ENCODE measurements around the gene CPM.
"Not testable (repeated sequence)": the region's sequence is repeated elsewhere in the genome, so short reads cannot be mapped to it uniquely, and the experiment has no call there.

CPM gene

DNA sequence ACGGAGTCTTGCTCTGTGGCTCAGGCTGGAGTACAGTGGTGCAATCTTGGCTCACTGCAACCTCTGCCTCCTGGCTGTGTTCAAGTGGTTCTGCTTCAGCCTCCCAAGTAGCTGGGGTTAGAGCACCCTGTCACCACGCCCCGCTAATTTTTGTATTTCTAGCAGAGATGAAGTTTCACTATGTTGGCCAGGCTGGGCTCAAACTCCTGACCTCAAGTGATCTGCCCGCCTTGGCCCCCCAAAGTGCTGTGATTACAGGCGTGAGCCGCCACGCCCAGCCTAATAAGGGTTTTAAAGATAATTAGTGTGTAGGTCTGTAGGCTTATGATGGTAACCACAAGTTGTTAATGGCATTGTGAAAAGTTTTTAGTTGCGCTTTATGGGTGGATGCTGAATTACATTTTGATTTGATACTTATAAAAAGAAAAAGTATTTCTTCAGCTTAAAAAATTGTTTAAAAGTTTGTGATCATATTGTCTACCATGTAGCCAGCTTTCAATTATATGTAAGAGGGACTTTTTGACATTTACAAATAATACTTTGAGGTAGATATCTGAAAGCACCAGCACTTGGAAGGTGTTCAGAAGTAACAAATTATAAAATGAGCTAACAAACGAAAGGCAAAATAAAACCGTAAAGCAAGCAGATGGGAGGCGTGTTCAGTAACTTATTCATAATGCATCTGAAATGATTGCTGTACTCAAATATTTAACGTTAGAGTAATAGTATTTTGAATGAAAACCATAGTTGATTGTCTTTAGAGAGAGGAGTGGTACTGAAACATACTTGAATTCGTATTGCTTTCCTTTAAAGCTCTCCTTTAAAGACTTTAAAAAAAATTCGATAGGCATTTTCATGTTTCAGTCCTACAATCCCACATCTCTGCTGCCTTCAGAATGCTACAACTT lies 87.9 kb downstream of the CPM start:
- ATAC-seq, result no peak

DNA sequence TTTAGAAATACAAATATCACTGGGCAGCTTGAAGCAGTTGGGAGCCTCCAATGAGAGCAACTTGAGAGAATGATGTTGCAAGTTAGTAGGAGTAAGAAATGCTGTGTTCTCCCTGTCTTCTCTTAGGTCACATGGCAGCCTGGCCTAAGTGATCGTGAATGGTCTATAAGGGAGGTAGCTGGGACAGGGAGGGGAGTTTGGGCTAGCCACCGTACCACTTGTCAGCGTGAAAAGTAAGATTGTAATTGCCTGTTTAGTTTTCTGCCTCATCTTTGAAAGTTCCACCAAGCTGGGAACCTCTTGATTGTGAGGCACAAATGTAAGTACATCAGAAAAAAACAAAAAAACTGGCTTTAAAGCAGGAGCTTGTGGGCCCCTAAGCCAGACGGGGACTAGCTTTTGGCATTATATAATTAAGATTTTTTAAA lies 88.6 kb downstream of the CPM start:
- no peak for ATAC-seq

DNA sequence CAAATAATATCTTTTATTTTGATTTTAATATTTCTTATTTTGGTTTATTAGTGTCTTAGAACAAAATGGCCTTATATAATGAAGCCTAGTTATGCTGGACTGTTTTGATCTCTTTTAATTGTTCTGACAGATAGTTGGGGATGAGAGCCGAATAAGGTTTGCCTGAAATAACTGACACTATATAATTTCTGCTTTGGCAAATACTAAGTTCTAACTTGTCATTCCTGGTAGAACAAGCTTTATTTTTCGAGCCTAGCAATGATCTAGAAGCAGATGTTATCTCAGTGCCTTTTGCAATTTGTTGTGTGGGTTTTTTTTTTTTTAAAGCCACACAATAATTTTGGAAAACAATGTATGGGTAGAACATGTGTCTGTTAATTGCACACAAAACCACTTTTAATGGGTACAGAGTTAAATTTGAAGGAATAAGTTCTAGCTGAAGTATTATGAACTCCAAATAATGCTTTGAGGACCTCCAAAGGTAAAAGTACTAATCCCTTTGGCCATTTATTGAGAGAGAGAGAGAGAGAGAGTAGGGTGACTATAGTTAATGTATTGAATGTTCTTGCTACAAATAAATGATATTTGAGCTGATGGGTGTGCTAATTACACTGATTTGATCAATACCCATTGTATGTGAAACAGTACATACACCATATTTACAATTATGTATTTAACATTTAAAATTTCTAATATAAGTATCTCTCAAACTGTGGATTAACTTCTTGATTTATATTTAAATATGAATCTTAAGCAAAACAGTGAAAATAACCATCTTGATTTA lies 90.0 kb downstream of the CPM start:
- ATAC-seq, result no peak

DNA sequence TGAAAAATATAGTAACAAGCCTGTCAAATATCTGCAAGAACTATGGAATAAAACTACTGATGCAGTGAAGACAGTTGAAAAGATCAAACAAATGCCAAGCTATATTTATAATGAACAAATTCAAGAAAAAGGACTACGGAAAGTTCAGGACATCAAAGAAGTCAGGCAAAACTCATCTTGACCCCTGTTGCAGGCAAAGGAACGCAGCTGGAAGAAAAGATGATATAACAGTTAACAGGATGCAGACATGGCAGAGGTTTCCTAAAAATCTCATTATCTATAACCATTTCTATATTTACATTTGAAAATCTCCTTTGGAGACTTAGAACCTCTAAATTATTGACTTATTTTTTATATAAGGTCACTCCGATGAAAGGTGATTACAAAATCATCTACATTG lies 90.8 kb downstream of the CPM start:
- ATAC-seq, result no peak

DNA sequence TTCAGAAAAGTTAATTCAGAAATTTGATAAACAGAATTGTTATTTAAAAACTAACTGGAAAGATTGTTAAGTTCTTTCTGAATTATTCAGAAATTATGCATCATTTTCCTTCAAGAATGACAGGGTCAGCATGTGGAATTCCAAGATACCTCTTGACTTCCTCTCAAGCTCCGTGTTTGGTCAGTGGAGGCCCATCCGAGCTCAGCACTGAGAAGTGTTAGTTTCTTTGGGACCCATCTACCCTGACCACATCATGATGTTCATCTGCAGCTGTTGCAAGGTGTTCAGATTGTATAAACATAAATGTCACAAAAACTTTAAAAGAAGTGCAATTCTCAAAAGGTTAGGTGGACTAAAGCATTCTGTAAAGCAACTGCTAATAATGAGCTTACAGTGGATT lies 91.3 kb downstream of the CPM start:
- no peak for ATAC-seq

GRCh38 chr12:68841175-68841574 lies 91.8 kb downstream of the CPM start:
- not testable (repeated sequence) for ATAC-seq

GRCh38 chr12:68839183-68840147 lies 93.5 kb downstream of the CPM start:
- ATAC-seq, result no peak

DNA sequence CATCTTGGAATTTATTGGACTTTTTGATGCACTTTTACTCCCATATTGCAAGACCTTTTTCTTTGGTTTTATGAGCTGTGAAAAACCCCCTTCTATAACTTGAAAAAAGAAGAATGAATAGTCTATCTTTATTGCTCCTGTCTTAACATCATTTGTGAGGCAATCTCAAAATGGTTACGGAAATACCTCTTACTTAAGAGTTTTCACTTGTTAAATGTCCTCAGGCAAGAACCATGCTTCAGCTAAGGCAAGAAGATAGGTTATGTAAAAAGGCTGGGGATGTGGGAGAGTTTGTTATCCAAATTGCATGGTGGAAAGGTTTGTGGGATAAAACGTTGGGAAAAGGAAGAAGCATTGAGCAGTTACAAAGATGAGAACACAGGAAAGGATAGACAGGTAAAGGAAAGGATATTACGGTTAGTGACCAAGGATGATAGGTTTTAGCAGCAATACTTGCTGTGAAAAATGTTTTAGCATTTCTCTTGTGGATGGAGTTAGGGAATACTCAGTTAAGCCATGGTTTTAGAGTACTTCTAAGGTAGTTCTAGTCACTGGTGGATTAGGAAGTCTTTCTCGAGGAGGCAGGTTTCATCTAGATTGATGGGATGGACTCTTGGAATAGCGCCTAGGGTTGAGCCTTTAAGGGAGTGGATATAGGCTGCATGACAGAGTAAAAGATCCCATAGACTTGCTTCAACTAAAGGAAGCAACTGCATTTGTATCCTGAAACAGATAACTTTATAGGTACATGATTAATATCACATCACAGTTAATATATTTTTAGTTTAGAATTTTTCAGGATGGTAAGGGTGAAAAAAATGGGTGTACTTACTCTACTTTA lies 94.7 kb downstream of the CPM start:
- ATAC-seq, result no peak

DNA sequence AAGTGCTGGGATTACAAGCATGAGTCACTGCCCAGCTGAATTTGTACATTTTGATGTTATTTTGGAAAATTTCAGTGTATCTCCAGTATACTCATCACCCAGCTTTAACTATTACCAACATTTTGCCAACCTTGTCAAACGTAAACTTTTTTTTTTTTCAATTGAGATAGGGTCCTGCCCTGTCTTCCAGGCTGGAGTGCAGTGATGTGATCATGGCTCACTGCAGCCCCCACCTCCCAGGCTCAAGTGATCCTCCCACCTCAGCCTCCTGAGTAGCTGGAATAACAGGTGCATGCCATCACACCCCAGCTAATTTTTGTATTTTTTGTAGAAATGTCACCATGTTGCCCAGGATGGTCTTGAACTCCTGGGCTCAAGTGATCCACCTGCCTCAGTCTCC lies 95.8 kb downstream of the CPM start:
- no peak for ATAC-seq

- ATAC-seq, result no peak
Measured at GRCh38 chr12:68835333-68835908, 97.5 kb downstream of the CPM start.

- no peak for ATAC-seq
Measured at GRCh38 chr12:68833508-68833907, 99.5 kb downstream of the CPM start.

- no peak for ATAC-seq
Measured at GRCh38 chr12:68832504-68832867, 100.5 kb downstream of the CPM start.

DNA sequence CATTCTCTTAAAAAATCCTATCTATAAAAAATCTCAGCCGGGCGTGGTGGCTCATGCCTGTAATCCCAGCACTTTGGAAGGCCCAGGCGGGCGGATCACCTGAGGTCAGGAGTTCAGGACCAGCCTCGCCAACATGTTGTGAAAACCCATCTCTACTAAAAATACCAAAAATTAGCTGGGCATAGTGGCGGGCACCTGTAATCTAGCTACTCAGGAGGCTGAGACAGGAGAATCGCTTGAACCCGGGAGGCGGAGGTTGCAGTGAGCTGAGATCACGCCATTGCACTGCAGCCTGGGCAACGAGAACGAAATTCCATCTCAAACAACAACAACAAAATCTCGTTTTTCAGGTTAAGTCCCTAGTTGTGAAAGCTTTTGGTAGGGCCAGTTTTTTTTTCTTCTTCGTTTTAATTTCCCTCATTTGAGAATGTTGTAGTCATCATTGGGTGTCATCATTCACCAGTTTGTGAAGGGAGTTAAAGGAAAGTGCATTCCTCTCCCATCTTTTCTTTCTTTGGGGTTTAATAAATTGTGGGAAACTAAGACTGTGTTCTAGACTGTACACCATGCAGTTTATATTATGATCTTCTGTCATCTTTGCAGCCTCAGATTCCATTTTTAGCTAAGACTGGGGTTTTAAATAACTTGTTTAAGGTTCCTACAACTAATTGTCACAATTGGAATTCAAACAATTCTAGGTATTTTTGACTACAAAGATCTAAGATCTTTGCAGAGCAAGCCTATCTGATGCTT lies 101.0 kb downstream of the CPM start:
- no peak for ATAC-seq

DNA sequence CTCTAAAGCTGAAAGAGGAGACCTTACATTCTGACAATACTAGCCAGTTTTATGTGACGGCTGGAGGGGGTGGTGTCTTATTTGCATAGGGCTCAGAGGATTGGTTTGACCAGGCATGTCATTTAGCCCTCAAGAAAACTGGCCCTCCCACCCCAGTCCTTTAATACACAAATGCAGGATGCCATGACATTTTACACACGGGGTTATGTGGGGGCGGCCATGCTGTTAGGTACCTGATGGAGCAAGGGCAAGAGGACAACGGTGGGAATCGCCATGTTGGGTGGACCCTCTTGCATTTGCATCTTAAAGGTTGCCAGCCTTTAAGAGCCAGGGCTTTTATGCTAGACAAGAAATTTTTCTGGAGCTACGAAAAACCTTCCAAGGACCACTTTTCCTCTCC lies 101.7 kb downstream of the CPM start:
- ATAC-seq, result no peak

DNA sequence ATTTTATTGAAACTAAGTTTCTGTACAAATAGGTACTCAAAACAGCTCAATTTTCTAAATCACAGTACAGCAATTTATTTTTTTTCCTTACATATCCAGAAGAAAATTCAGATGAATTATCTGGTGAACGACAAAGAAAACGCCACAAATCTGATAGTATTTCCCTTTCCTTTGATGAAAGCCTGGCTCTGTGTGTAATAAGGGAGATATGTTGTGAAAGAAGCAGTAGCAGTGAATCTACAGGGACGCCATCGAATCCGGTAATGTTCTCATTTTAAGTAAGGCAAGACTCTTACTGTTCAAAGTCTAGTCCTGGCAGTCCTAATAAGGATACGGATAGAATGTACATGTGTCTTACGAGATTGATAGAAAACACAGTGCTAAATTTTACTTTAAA lies 104.3 kb downstream of the CPM start:
- ATAC-seq, result no peak

GRCh38 chr12:68827895-68828671 lies 104.9 kb downstream of the CPM start:
- ATAC-seq, result no peak

DNA sequence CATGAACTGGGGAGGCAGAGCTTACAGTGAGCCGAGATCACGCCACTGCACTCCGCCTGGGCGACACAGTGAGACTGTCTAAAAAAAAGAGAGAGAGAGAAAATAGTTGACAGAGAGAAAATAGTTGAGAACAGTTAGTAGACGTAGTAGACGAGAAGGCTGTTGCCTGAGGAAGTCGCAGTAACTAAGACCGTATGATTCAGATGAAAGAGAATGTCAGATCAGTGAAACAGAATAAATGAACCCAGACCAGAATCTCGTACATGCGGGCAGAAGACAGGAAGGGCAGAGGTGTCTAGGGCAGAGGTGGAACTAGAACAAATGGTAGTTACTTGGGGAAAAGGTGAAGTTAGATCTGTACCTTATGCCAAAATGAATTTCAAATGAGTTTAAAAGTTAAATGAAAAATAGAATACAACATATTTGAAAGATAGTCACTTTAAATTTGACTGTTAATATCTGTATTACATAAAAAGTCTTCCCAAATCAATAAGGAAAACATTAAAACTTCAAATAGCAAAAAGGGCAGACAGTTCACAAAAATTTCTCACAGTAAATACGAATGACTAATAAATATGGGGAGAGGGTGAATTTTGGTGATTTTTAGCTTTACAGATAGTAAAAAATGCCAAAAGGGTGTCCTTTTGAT lies 107.3 kb downstream of the CPM start:
- no peak for ATAC-seq

GRCh38 chr12:68824597-68825250 lies 108.2 kb downstream of the CPM start:
- ATAC-seq, result no peak

GRCh38 chr12:68824131-68824530 lies 108.8 kb downstream of the CPM start:
- ATAC-seq, result no peak

Measured in activated CD4-positive, CD25-positive, alpha-beta regulatory T cell treated with anti-CD3 and anti-CD28 coated beads, Interleukin-2, amount 50 U/mL, for 24 hours (primary cell).